Measurements from ENCODE around the gene RXRA.

RXRA gene

GRCh38 chr9:134433101-134433500 lies 106.8 kb downstream of the RXRA start:
- FAIRE-seq (no peak), DNase-seq (ENCODE audit: insufficient read length, low spot score) (no peak)
- TF ChIP-seq TAF1 (IDR thresholded peaks at IDR 0.05; ENCODE audit: low read depth, low read length) = no peak
- TF ChIP-seq SPI1 (IDR thresholded peaks at IDR 0.05; ENCODE audit: low read depth, low read length) = no peak
- TF ChIP-seq POLR2A (IDR thresholded peaks at IDR 0.05; ENCODE audit: low read depth, low read length) = no peak
- TF ChIP-seq POU2F2 (IDR thresholded peaks at IDR 0.05; ENCODE audit: low read depth, low read length) = no peak
- no peak for TF ChIP-seq PAX5 (IDR thresholded peaks at IDR 0.05; ENCODE audit: insufficient read depth, low read length, severe bottlenecking)
- TF ChIP-seq POLR2AphosphoS5 (IDR thresholded peaks at IDR 0.05; ENCODE audit: low read depth, low read length) = no peak

GRCh38 chr9:134433909-134434882 lies 107.9 kb downstream of the RXRA start:
- no peak for TF ChIP-seq POLR2A (IDR thresholded peaks at IDR 0.05; ENCODE audit: low read depth, low read length)
- TF ChIP-seq SPI1 (IDR thresholded peaks at IDR 0.05; ENCODE audit: low read depth, low read length) = no peak
- no peak for TF ChIP-seq POLR2AphosphoS5 (IDR thresholded peaks at IDR 0.05; ENCODE audit: low read depth, low read length)
- TF ChIP-seq TAF1 (IDR thresholded peaks at IDR 0.05; ENCODE audit: low read depth, low read length) = no peak
- TF ChIP-seq POU2F2 (IDR thresholded peaks at IDR 0.05; ENCODE audit: low read depth, low read length) = no peak
- TF ChIP-seq PAX5 (IDR thresholded peaks at IDR 0.05; ENCODE audit: insufficient read depth, low read length, severe bottlenecking) = no peak
- DNase-seq (ENCODE audit: insufficient read length, low spot score) (no peak), FAIRE-seq (no peak)

- no peak for TF ChIP-seq POLR2A (IDR thresholded peaks at IDR 0.05; ENCODE audit: low read depth, low read length)
- TF ChIP-seq PAX5 (IDR thresholded peaks at IDR 0.05; ENCODE audit: insufficient read depth, low read length, severe bottlenecking) = no peak
- TF ChIP-seq SPI1 (IDR thresholded peaks at IDR 0.05; ENCODE audit: low read depth, low read length) = no peak
- TF ChIP-seq TAF1 (IDR thresholded peaks at IDR 0.05; ENCODE audit: low read depth, low read length) = no peak
- TF ChIP-seq POLR2AphosphoS5 (IDR thresholded peaks at IDR 0.05; ENCODE audit: low read depth, low read length) = no peak
- TF ChIP-seq POU2F2 (IDR thresholded peaks at IDR 0.05; ENCODE audit: low read depth, low read length) = no peak
- FAIRE-seq (no peak), DNase-seq (ENCODE audit: insufficient read length, low spot score) (no peak)
Observed at GRCh38 chr9:134434894-134435506, 108.7 kb downstream of the RXRA start.

GRCh38 chr9:134435550-134436378 lies 109.5 kb downstream of the RXRA start:
- TF ChIP-seq POLR2AphosphoS5 (IDR thresholded peaks at IDR 0.05; ENCODE audit: low read depth, low read length) (no peak), POLR2A (IDR thresholded peaks at IDR 0.05; ENCODE audit: low read depth, low read length) (no peak), PAX5 (IDR thresholded peaks at IDR 0.05; ENCODE audit: insufficient read depth, low read length, severe bottlenecking) (no peak), POU2F2 (IDR thresholded peaks at IDR 0.05; ENCODE audit: low read depth, low read length) (no peak), TAF1 (IDR thresholded peaks at IDR 0.05; ENCODE audit: low read depth, low read length) (no peak), SPI1 (IDR thresholded peaks at IDR 0.05; ENCODE audit: low read depth, low read length) (no peak)
- DNase-seq (ENCODE audit: insufficient read length, low spot score) = no peak
- FAIRE-seq = no peak

- DNase-seq (ENCODE audit: insufficient read length, low spot score) (no peak), FAIRE-seq (no peak)
- TF ChIP-seq TAF1 (IDR thresholded peaks at IDR 0.05; ENCODE audit: low read depth, low read length) (no peak), PAX5 (IDR thresholded peaks at IDR 0.05; ENCODE audit: insufficient read depth, low read length, severe bottlenecking) (no peak), POU2F2 (IDR thresholded peaks at IDR 0.05; ENCODE audit: low read depth, low read length) (no peak), POLR2AphosphoS5 (IDR thresholded peaks at IDR 0.05; ENCODE audit: low read depth, low read length) (no peak), POLR2A (IDR thresholded peaks at IDR 0.05; ENCODE audit: low read depth, low read length) (no peak), SPI1 (IDR thresholded peaks at IDR 0.05; ENCODE audit: low read depth, low read length) (no peak)
Observed at GRCh38 chr9:134436379-134436762, 110.1 kb downstream of the RXRA start.

GRCh38 chr9:134436911-134437310 lies 110.7 kb downstream of the RXRA start:
- FAIRE-seq = no peak
- no peak for DNase-seq (ENCODE audit: insufficient read length, low spot score)
- TF ChIP-seq POLR2AphosphoS5 (IDR thresholded peaks at IDR 0.05; ENCODE audit: low read depth, low read length) = no peak
- no peak for TF ChIP-seq PAX5 (IDR thresholded peaks at IDR 0.05; ENCODE audit: insufficient read depth, low read length, severe bottlenecking)
- no peak for TF ChIP-seq TAF1 (IDR thresholded peaks at IDR 0.05; ENCODE audit: low read depth, low read length)
- TF ChIP-seq POLR2A (IDR thresholded peaks at IDR 0.05; ENCODE audit: low read depth, low read length) = no peak
- no peak for TF ChIP-seq SPI1 (IDR thresholded peaks at IDR 0.05; ENCODE audit: low read depth, low read length)
- TF ChIP-seq POU2F2 (IDR thresholded peaks at IDR 0.05; ENCODE audit: low read depth, low read length) = no peak

GRCh38 chr9:134437403-134438194 lies 111.3 kb downstream of the RXRA start:
- no peak for DNase-seq (ENCODE audit: insufficient read length, low spot score)
- no peak for FAIRE-seq
- TF ChIP-seq POLR2A (IDR thresholded peaks at IDR 0.05; ENCODE audit: low read depth, low read length) (no peak), POU2F2 (IDR thresholded peaks at IDR 0.05; ENCODE audit: low read depth, low read length) (no peak), POLR2AphosphoS5 (IDR thresholded peaks at IDR 0.05; ENCODE audit: low read depth, low read length) (no peak), TAF1 (IDR thresholded peaks at IDR 0.05; ENCODE audit: low read depth, low read length) (no peak), SPI1 (IDR thresholded peaks at IDR 0.05; ENCODE audit: low read depth, low read length) (no peak), PAX5 (IDR thresholded peaks at IDR 0.05; ENCODE audit: insufficient read depth, low read length, severe bottlenecking) (no peak)

GRCh38 chr9:134438195-134438788 lies 112.0 kb downstream of the RXRA start:
- TF ChIP-seq POLR2AphosphoS5 (IDR thresholded peaks at IDR 0.05; ENCODE audit: low read depth, low read length) (no peak), TAF1 (IDR thresholded peaks at IDR 0.05; ENCODE audit: low read depth, low read length) (no peak), SPI1 (IDR thresholded peaks at IDR 0.05; ENCODE audit: low read depth, low read length) (no peak), POU2F2 (IDR thresholded peaks at IDR 0.05; ENCODE audit: low read depth, low read length) (no peak), POLR2A (IDR thresholded peaks at IDR 0.05; ENCODE audit: low read depth, low read length) (no peak), PAX5 (IDR thresholded peaks at IDR 0.05; ENCODE audit: insufficient read depth, low read length, severe bottlenecking) (no peak)
- FAIRE-seq (no peak), DNase-seq (ENCODE audit: insufficient read length, low spot score) (no peak)

Data from GM12891 (cell line).